ENCODE data around the gene NT5DC1.

Gene NT5DC1

GRCh38 chr6:116100419-116101301, at the start of gene NT5DC1:
NT5DC1 (plus strand) TSS chr6:116100853; CDS start chr6:116100931, 78 bp downstream.
- DNase-seq, result peak; percentile 85

GRCh38 chr6:116051244-116051643, 49.4 kb upstream of the NT5DC1 start:
- no peak for DNase-seq

GRCh38 chr6:116055513-116055912, 45.1 kb upstream of the NT5DC1 start:
- DNase-seq, result no peak

GRCh38 chr6:116057766-116058165, 42.9 kb upstream of the NT5DC1 start:
- no peak for DNase-seq

- no peak for DNase-seq
Measured at GRCh38 chr6:116059713-116060571, 40.7 kb upstream of the NT5DC1 start.

GRCh38 chr6:116060572-116061283, 39.9 kb upstream of the NT5DC1 start, which contains the start of gene FRK:
FRK (minus strand) TSS chr6:116060891; CDS start chr6:116060311, 580 bp downstream.
- DNase-seq, result no peak

- no peak for DNase-seq
Measured at GRCh38 chr6:116062496-116062895, 38.2 kb upstream of the NT5DC1 start.

GRCh38 chr6:116064666-116065065, 36.0 kb upstream of the NT5DC1 start:
- no peak for DNase-seq

- no peak for DNase-seq
Measured at GRCh38 chr6:116066789-116067188, 33.9 kb upstream of the NT5DC1 start.

GRCh38 chr6:116070101-116070500, 30.6 kb upstream of the NT5DC1 start:
- no peak for DNase-seq

- no peak for DNase-seq
Measured at GRCh38 chr6:116070616-116071389, 29.9 kb upstream of the NT5DC1 start.

- peak; percentile 1 for DNase-seq
Measured at GRCh38 chr6:116072368-116072767, 28.3 kb upstream of the NT5DC1 start.

GRCh38 chr6:116073765-116074440, 26.8 kb upstream of the NT5DC1 start:
- no peak for DNase-seq

GRCh38 chr6:116074732-116075390, 25.8 kb upstream of the NT5DC1 start:
- no peak for DNase-seq

GRCh38 chr6:116078522-116078921, 22.1 kb upstream of the NT5DC1 start:
- DNase-seq, result no peak

- DNase-seq, result no peak
Measured at GRCh38 chr6:116078945-116079344, 21.7 kb upstream of the NT5DC1 start.

GRCh38 chr6:116083052-116083451, 17.6 kb upstream of the NT5DC1 start:
- no peak for DNase-seq

- no peak for DNase-seq
Measured at GRCh38 chr6:116084284-116084683, 16.4 kb upstream of the NT5DC1 start.

GRCh38 chr6:116087437-116088027, 13.1 kb upstream of the NT5DC1 start:
- no peak for DNase-seq

GRCh38 chr6:116088946-116089345, 11.7 kb upstream of the NT5DC1 start:
- no peak for DNase-seq

GRCh38 chr6:116090251-116090650, 10.4 kb upstream of the NT5DC1 start:
- DNase-seq, result peak; percentile 55

All from activated CD4-positive, alpha-beta T cell treated with anti-CD3 and anti-CD28 coated beads, Interleukin-2, amount 50 U/mL, for 16 hours (primary cell).